Mesendoderm (in vitro differentiated cells): Measurements from ENCODE around the gene UBL4A.

Experiments used
- DNase-seq: peaks from one replicate; pipeline ENCODE4 v3.0.0; 2013
- H2AK5ac ChIP-seq: 2 replicates; pipeline ENCODE4 v1.6.1; 2013; ENCODE audit warnings: low read length, inconsistent platforms
- H2BK120ac ChIP-seq: 2 replicates; pipeline ENCODE4 v1.6.1; 2013; ENCODE audit warnings: low read depth, mild to moderate bottlenecking, low read length, moderate library complexity, mixed read lengths
- H2BK15ac ChIP-seq: replicated peaks from 2 replicates; pipeline ENCODE4 v1.6.1; 2013; ENCODE audit warnings: low read depth, mild to moderate bottlenecking, moderate library complexity
- H2BK5ac ChIP-seq: 2 replicates; pipeline ENCODE4 v1.6.1; 2013; ENCODE audit warnings: low read length, inconsistent platforms
- H3K18ac ChIP-seq: 2 replicates; pipeline ENCODE4 v1.6.1; 2013; ENCODE audit warnings: mild to moderate bottlenecking, low read length, mixed read lengths
- H3K23ac ChIP-seq: one replicate; pipeline ENCODE4 v1.6.1; 2013; ENCODE audit warnings: low read length
- H3K27ac ChIP-seq: 2 replicates; pipeline ENCODE4 v1.5.1; 2013; ENCODE audit warnings: low read depth, mild to moderate bottlenecking, inconsistent platforms, low read length, moderate library complexity
- H3K27me3 ChIP-seq: 2 replicates; pipeline ENCODE4 v1.6.1; 2013; ENCODE audit warnings: low read length, control low read depth, mild to moderate bottlenecking, inconsistent platforms; ENCODE audit not compliant: insufficient read depth, poor library complexity
- H3K36me3 ChIP-seq: 2 replicates; pipeline ENCODE4 v1.6.1; 2013; ENCODE audit warnings: low read length, inconsistent platforms; ENCODE audit not compliant: control insufficient read depth, insufficient read depth
- H3K4ac ChIP-seq: one replicate; pipeline ENCODE4 v1.6.1; 2013; ENCODE audit warnings: low read depth, mild to moderate bottlenecking, low read length, moderate library complexity
- H3K4me1 ChIP-seq: 2 replicates; pipeline ENCODE4 v1.6.1; 2013; ENCODE audit warnings: low read depth, low read length, inconsistent platforms; ENCODE audit not compliant: control insufficient read depth
- H3K4me2 ChIP-seq: 2 replicates; pipeline ENCODE4 v1.6.1; 2013; ENCODE audit warnings: low read length
- H3K4me3 ChIP-seq: 2 replicates; pipeline ENCODE4 v1.5.1; 2013; ENCODE audit warnings: mild to moderate bottlenecking, low read length
- H3K56ac ChIP-seq: one replicate; pipeline ENCODE4 v1.6.1; 2013; ENCODE audit warnings: low read length
- H3K79me1 ChIP-seq: 2 replicates; pipeline ENCODE4 v1.6.1; 2013; ENCODE audit warnings: low read length, inconsistent platforms
- H3K79me2 ChIP-seq: 2 replicates; pipeline ENCODE4 v1.6.1; 2013; ENCODE audit warnings: mild to moderate bottlenecking, low read length; ENCODE audit not compliant: control insufficient read depth, insufficient read depth
- H3K9ac ChIP-seq: 2 replicates; pipeline ENCODE4 v1.6.1; 2013; ENCODE audit warnings: low read length, inconsistent platforms
- H4K5ac ChIP-seq: one replicate; pipeline ENCODE4 v1.6.1; 2013; ENCODE audit warnings: low read length
- H4K8ac ChIP-seq: one replicate; pipeline ENCODE4 v1.6.1; 2013; ENCODE audit warnings: low read depth, mild to moderate bottlenecking, control low read depth, low read length, moderate library complexity
- WGBS: extraction: QIAGEN DNeasy Blood & Tissue Kit; methylation state at CpG from one replicate; pipeline ENCODE4 v1.1.7; 2013; ENCODE audit warnings: low lambda C conversion rate, missing lambda C conversion rate; ENCODE audit not compliant: insufficient coverage; ENCODE audit errors: extremely low coverage; 5-methylcytosine and 5-hydroxymethylcytosine counted together

UBL4A gene

DNA sequence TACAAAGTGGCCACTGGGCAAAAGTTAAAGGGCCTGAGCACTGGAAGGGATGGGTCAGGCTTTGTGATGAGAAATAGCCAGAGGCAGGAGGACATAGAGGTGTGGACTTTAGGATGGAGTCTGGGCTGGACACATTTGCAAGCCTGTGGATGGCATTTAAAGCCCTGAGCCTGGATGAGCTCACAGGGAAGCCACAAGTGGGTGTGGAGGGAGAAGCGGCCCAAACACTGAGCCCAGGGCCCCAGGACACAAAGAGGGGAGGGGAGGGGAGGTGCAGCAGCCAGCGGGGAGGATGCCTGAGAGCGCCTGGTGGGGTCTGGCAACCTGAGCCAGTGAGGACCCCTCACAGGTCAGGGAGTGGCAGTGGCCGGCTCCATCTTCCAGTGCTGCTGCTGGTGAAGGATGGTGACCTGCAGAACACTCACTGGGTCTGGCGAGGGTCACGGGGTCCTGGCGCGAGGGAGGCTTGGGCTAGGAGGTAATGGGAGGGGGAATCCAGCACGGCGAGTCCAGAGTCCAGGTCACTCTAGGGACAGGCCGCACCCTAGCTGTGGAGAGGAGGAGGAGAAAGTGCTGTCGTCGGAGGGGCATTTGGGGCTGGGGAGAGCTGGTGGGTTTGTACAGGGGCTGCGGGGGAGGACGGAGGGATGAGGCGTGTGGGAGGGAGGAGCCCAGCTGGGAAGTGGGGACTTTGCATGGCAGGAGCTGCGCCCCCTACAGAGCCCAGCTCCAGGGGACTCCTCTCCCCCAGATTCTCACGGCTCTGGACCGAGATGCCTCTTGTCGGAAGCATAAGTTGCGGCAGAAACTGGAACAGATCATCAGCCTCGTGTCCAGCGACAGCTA lies 14.4 kb downstream of the UBL4A start:
- H3K27me3 ChIP-seq = no peaks in the 10 kb centered on the region
- no peaks in the 10 kb centered on the region for H3K79me1 ChIP-seq
- no peak overlapping the region for H2BK120ac ChIP-seq
- H3K9ac ChIP-seq = no peak overlapping the region
- H2BK15ac ChIP-seq = no peak overlapping the region
- H4K8ac ChIP-seq = no peak overlapping the region
- H3K4ac ChIP-seq = no peak overlapping the region
- no peak overlapping the region for H2AK5ac ChIP-seq
- DNase-seq = no peak
- no peak overlapping the region for H3K18ac ChIP-seq
- no peak overlapping the region for H3K4me3 ChIP-seq
- no peaks in the 10 kb centered on the region for H3K36me3 ChIP-seq
- no peak overlapping the region for H2BK5ac ChIP-seq
- no peak overlapping the region for H3K56ac ChIP-seq
- H3K27ac ChIP-seq = no peak overlapping the region
- WGBS = no CpG with 5 or more reads among the region's 23 CpGs
- H4K5ac ChIP-seq = no peak overlapping the region
- H3K23ac ChIP-seq = no peak overlapping the region
- no peak overlapping the region for H3K4me2 ChIP-seq
- H3K79me2 ChIP-seq = no peaks in the 10 kb centered on the region
- H3K4me1 ChIP-seq = no peaks in the 10 kb centered on the region

- H3K36me3 ChIP-seq = no peaks in the 10 kb centered on the region
Observed at GRCh38 chrX:154470914-154471568, 15.4 kb downstream of the UBL4A start.

DNA sequence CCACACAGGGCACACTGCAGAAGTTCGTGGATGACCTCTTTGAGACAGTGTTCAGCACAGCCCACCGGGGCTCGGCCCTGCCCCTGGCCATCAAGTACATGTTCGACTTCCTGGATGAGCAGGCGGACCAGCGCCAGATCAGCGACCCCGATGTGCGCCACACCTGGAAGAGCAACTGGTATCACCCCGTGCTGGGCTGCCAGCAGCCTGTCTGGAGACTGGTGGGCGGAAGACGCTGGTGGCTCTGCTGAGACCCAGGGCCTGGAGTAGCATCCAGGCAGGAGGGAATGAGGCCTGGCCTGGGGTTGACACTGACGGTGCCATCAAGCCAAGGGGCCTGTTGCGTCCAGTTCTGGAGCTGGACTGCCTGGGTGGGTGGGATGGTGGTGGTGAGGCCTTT lies 16.0 kb downstream of the UBL4A start:
- Histone ChIP-seq H3K18ac (no peak overlapping the region), H2BK5ac (no peak overlapping the region), H4K5ac (no peak overlapping the region), H3K36me3 (no peaks in the 10 kb centered on the region), H3K79me1 (no peaks in the 10 kb centered on the region), H2AK5ac (no peak overlapping the region), H3K4ac (no peak overlapping the region), H2BK120ac (no peak overlapping the region), H3K27me3 (no peaks in the 10 kb centered on the region), H3K9ac (no peak overlapping the region), H3K79me2 (no peaks in the 10 kb centered on the region), H3K4me3 (no peak overlapping the region), H3K23ac (no peak overlapping the region), H3K56ac (no peak overlapping the region), H4K8ac (no peak overlapping the region), H3K4me2 (no peak overlapping the region), H3K27ac (no peak overlapping the region), H3K4me1 (no peaks in the 10 kb centered on the region), H2BK15ac (no peak overlapping the region)
- no peak for DNase-seq
- WGBS = no CpG with 5 or more reads among the region's 14 CpGs

More at GRCh38 chrX:154470914-154471568, 15.4 kb downstream of the UBL4A start:
- H3K4me1 ChIP-seq = no peaks in the 10 kb centered on the region
- H2BK120ac ChIP-seq = no peak overlapping the region
- no peak overlapping the region for H4K5ac ChIP-seq
- WGBS = no CpG with 5 or more reads among the region's 23 CpGs
- H3K4me2 ChIP-seq = no peak overlapping the region
- H3K4me3 ChIP-seq = no peak overlapping the region
- no peak overlapping the region for H3K23ac ChIP-seq
- no peak overlapping the region for H3K18ac ChIP-seq
- H2BK15ac ChIP-seq = no peak overlapping the region
- H3K27ac ChIP-seq = no peak overlapping the region
- DNase-seq = no peak
- H4K8ac ChIP-seq = no peak overlapping the region
- no peak overlapping the region for H2BK5ac ChIP-seq
- no peaks in the 10 kb centered on the region for H3K27me3 ChIP-seq
- no peak overlapping the region for H3K4ac ChIP-seq
- no peak overlapping the region for H2AK5ac ChIP-seq
- H3K56ac ChIP-seq = no peak overlapping the region
- H3K9ac ChIP-seq = no peak overlapping the region
- no peaks in the 10 kb centered on the region for H3K79me1 ChIP-seq
- no peaks in the 10 kb centered on the region for H3K79me2 ChIP-seq

DNA sequence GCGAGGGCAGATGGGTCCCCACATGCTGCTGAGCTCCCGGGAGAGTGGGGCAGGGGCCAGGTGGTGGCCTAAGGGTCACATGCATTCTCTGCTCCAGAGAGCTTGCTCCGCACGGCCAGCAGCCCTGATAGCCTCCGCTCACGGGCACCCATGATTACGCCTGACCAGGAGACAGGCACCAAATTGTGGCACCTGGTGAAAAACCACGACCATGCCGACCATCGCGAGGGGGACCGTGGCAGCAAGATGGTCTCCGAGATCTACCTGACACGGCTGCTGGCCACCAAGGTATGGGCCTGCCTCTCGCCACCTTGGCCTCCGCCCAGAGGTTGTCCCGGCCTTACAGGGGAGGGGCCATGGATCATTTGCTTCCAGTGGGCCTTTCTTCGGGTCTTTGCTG lies 16.5 kb downstream of the UBL4A start:
- H2AK5ac ChIP-seq = no peak overlapping the region
- no peak overlapping the region for H3K4me3 ChIP-seq
- no peak overlapping the region for H3K4me2 ChIP-seq
- no peak overlapping the region for H2BK5ac ChIP-seq
- H3K79me2 ChIP-seq = no peaks in the 10 kb centered on the region
- no peak for DNase-seq
- no peaks in the 10 kb centered on the region for H3K27me3 ChIP-seq
- no peak overlapping the region for H2BK120ac ChIP-seq
- H3K9ac ChIP-seq = no peak overlapping the region
- no peak overlapping the region for H2BK15ac ChIP-seq
- H3K18ac ChIP-seq = no peak overlapping the region
- H3K36me3 ChIP-seq = no peaks in the 10 kb centered on the region
- no peaks in the 10 kb centered on the region for H3K79me1 ChIP-seq
- no peaks in the 10 kb centered on the region for H3K4me1 ChIP-seq
- H3K27ac ChIP-seq = no peak overlapping the region
- no peak overlapping the region for H3K56ac ChIP-seq
- no peak overlapping the region for H3K4ac ChIP-seq
- H4K8ac ChIP-seq = no peak overlapping the region
- no CpG with 5 or more reads among the region's 18 CpGs for WGBS
- no peak overlapping the region for H3K23ac ChIP-seq
- H4K5ac ChIP-seq = no peak overlapping the region

GRCh38 chrX:154469114-154469513 lies 17.3 kb downstream of the UBL4A start:
- Histone ChIP-seq H3K4me1 (no peaks in the 10 kb centered on the region), H3K79me2 (no peaks in the 10 kb centered on the region), H2BK15ac (no peak overlapping the region), H2BK120ac (no peak overlapping the region), H3K27me3 (no peaks in the 10 kb centered on the region), H3K4me3 (no peak overlapping the region), H2AK5ac (no peak overlapping the region), H3K79me1 (no peaks in the 10 kb centered on the region), H3K9ac (no peak overlapping the region), H3K23ac (no peak overlapping the region), H3K4me2 (no peak overlapping the region), H4K8ac (no peak overlapping the region), H2BK5ac (no peak overlapping the region), H3K36me3 (no peaks in the 10 kb centered on the region), H4K5ac (no peak overlapping the region), H3K27ac (no peak overlapping the region), H3K18ac (no peak overlapping the region), H3K56ac (no peak overlapping the region), H3K4ac (no peak overlapping the region)
- no peak for DNase-seq
- WGBS = no CpG with 5 or more reads among the region's 9 CpGs
